H9 (cell line): Measurements from ENCODE around the gene B3GAT3. TPM values are rescaled to one million over a fixed set of nuclear protein-coding genes. Genes with fewer than 3 reads are reported as not detected.
A peak's percentile ranks its signal among the peaks of the same experiment; 100 is the strongest.

Source experiments
- DNase-seq: peaks from one replicate; pipeline ENCODE4 v3.0.0-alpha.2; 2017
- H2AFZ ChIP-seq: one replicate; pipeline ENCODE4 v1.6.1; 2013; ENCODE audit warnings: mild to moderate bottlenecking, low read length, control low read depth, moderate library complexity
- H2AK5ac ChIP-seq: 2 replicates; pipeline ENCODE4 v1.6.1; 2013; ENCODE audit warnings: low read length, control low read depth, mixed read lengths; ENCODE audit not compliant: insufficient read length
- H2BK120ac ChIP-seq: one replicate; pipeline ENCODE4 v1.6.1; 2013; ENCODE audit warnings: low read depth, mild to moderate bottlenecking, low read length, control low read depth, inconsistent platforms; ENCODE audit not compliant: poor library complexity, severe bottlenecking
- H2BK12ac ChIP-seq: 2 replicates; pipeline ENCODE4 v1.6.1; 2013; ENCODE audit warnings: low read length, control low read depth, mixed read lengths, low read depth; ENCODE audit not compliant: insufficient read length
- H2BK15ac ChIP-seq: 2 replicates; pipeline ENCODE4 v1.6.1; 2013; ENCODE audit warnings: low read depth, low read length, control low read depth
- H2BK20ac ChIP-seq: one replicate; pipeline ENCODE4 v1.6.1; 2013; ENCODE audit warnings: low read depth, mild to moderate bottlenecking, low read length, control low read depth, inconsistent platforms; ENCODE audit not compliant: poor library complexity, severe bottlenecking
- H2BK5ac ChIP-seq: 2 replicates; pipeline ENCODE4 v1.6.1; 2013; ENCODE audit warnings: low read length, control low read depth, mixed read lengths; ENCODE audit not compliant: insufficient read length
- H3K14ac ChIP-seq: 2 replicates; pipeline ENCODE4 v1.6.1; 2013; ENCODE audit warnings: low read length, control low read depth; ENCODE audit not compliant: insufficient read depth
- H3K18ac ChIP-seq: 2 replicates; pipeline ENCODE4 v1.6.1; 2013; ENCODE audit warnings: low read depth, mild to moderate bottlenecking, mixed read lengths, low read length, control low read depth; ENCODE audit not compliant: insufficient read length
- H3K23ac ChIP-seq: 2 replicates; pipeline ENCODE4 v1.6.1; 2013; ENCODE audit warnings: low read length, control low read depth, mixed read lengths, low read depth; ENCODE audit not compliant: insufficient read length
- H3K23me2 ChIP-seq: 2 replicates; pipeline ENCODE4 v1.6.1; 2013; ENCODE audit warnings: low read depth, mild to moderate bottlenecking, mixed read lengths, low read length, control low read depth; ENCODE audit not compliant: insufficient read length, poor library complexity, severe bottlenecking
- H3K27ac ChIP-seq: 2 replicates; pipeline ENCODE4 v1.5.1; 2013; ENCODE audit warnings: low read length, control low read depth, mixed read lengths, low read depth; ENCODE audit not compliant: insufficient read length
- H3K27me3 ChIP-seq: 2 replicates; pipeline ENCODE4 v1.6.1; 2013; ENCODE audit warnings: low read length, control low read depth, inconsistent platforms; ENCODE audit not compliant: insufficient read depth
- H3K4ac ChIP-seq: 2 replicates; pipeline ENCODE4 v1.6.1; 2013; ENCODE audit warnings: low read depth, mild to moderate bottlenecking, control low read depth, inconsistent platforms, low read length, moderate library complexity
- H3K4me1 ChIP-seq: 2 replicates; pipeline ENCODE4 v1.6.1; 2013; ENCODE audit warnings: low read length, control low read depth, inconsistent platforms; ENCODE audit not compliant: insufficient read depth
- H3K4me2 ChIP-seq: 2 replicates; pipeline ENCODE4 v1.6.1; 2013; ENCODE audit warnings: low read length, control low read depth, mixed read lengths; ENCODE audit not compliant: insufficient read length, insufficient read depth
- H3K56ac ChIP-seq: 2 replicates; pipeline ENCODE4 v1.6.1; 2013; ENCODE audit warnings: low read depth, mild to moderate bottlenecking, mixed read lengths, low read length, control low read depth; ENCODE audit not compliant: insufficient read length
- H3K79me1 ChIP-seq: 2 replicates; pipeline ENCODE4 v1.6.1; 2013; ENCODE audit warnings: low read depth, mild to moderate bottlenecking, moderate library complexity, low read length, control low read depth, inconsistent platforms; ENCODE audit not compliant: insufficient read depth, poor library complexity, severe bottlenecking
- H3K79me2 ChIP-seq: 2 replicates; pipeline ENCODE4 v1.6.1; 2013; ENCODE audit warnings: low read length, control low read depth, inconsistent platforms; ENCODE audit not compliant: insufficient read depth
- H3K9ac ChIP-seq: 2 replicates; pipeline ENCODE4 v1.6.1; 2013; ENCODE audit warnings: low read length, control low read depth, mixed read lengths; ENCODE audit not compliant: insufficient read length; ENCODE audit errors: extremely low read depth
- H3K9me3 ChIP-seq: one replicate; pipeline ENCODE4 v1.6.1; 2013; ENCODE audit warnings: low read depth, low read length, inconsistent platforms; ENCODE audit not compliant: control insufficient read depth
- H3T11ph ChIP-seq: one replicate; pipeline ENCODE4 v1.6.1; 2013; ENCODE audit warnings: mild to moderate bottlenecking, low read length, control low read depth, inconsistent platforms
- H4K20me1 ChIP-seq: one replicate; pipeline ENCODE4 v1.6.1; 2013; ENCODE audit not compliant: control insufficient read depth, insufficient read length, insufficient read depth
- H4K5ac ChIP-seq: 2 replicates; pipeline ENCODE4 v1.6.1; 2013; ENCODE audit warnings: low read depth, mild to moderate bottlenecking, mixed read lengths, low read length, control low read depth; ENCODE audit not compliant: insufficient read length
- H4K8ac ChIP-seq: replicated peaks from 2 replicates; pipeline ENCODE4 v1.6.1; 2013; ENCODE audit warnings: low read length, control low read depth, mixed read lengths, low read depth; ENCODE audit not compliant: insufficient read length
- H4K91ac ChIP-seq: 2 replicates; pipeline ENCODE4 v1.6.1; 2013; ENCODE audit warnings: low read depth, mild to moderate bottlenecking, moderate library complexity, mixed read lengths, low read length, control low read depth; ENCODE audit not compliant: insufficient read length
- H3K27ac Mint-ChIP-seq, 3 experiments: 2 replicates in 2 of 3; 3 replicates in 1 of 3; pipeline ENCODE4 v1.8.0; 2020 to 2021; ENCODE audit warnings: mixed read lengths in 3 of 3, mild to moderate bottlenecking in 1 of 3, moderate library complexity in 1 of 3
- H3K27me3 Mint-ChIP-seq: 2 replicates; pipeline ENCODE4 v1.8.0; 2021; ENCODE audit warnings: low read depth, mild to moderate bottlenecking, moderate library complexity, mixed read lengths
- H3K36me3 Mint-ChIP-seq, 3 experiments: 2 replicates in 2 of 3; 3 replicates in 1 of 3; pipeline ENCODE4 v1.8.0; 2020 to 2021; ENCODE audit warnings: low read depth in 3 of 3, mixed read lengths in 3 of 3; ENCODE audit not compliant: insufficient read depth in 1 of 3
- H3K4me1 Mint-ChIP-seq, 2 experiments: 2 replicates each; pipeline ENCODE4 v1.8.0; 2020; ENCODE audit warnings: mixed read lengths in 2 of 2
- H3K4me3 Mint-ChIP-seq, 2 experiments: 2 replicates in 1 of 2; 3 replicates in 1 of 2; pipeline ENCODE4 v1.8.0; 2020 to 2021; ENCODE audit warnings: mild to moderate bottlenecking in 2 of 2, mixed read lengths in 2 of 2, moderate library complexity in 1 of 2
- H3K9me3 Mint-ChIP-seq, 2 experiments: 2 replicates in 1 of 2; 3 replicates in 1 of 2; pipeline ENCODE4 v1.8.0; 2020; ENCODE audit warnings: mild to moderate bottlenecking in 2 of 2, mixed read lengths in 2 of 2, moderate library complexity in 1 of 2
- WGBS: extraction: QIAGEN DNeasy Blood & Tissue Kit; methylation state at CpG from one replicate; pipeline ENCODE4 v1.1.7; 2013; ENCODE audit warnings: missing lambda C conversion rate, low lambda C conversion rate, mixed read lengths; ENCODE audit not compliant: insufficient read length; ENCODE audit errors: extremely low coverage; 5-methylcytosine and 5-hydroxymethylcytosine counted together
- total RNA-seq: library from RNA; stranded (reverse); gene quantifications from 2 replicates; pipeline ENCODE4 v1.2.1, GENCODE V29; 2021
- TF ChIP-seq, protein P1 (sequence below): fragments of 200-600 bp; sonication (generic); conservative IDR thresholded peaks from 3 replicates; pipeline ENCODE4 v1.8.0; 2021; ENCODE audit warnings: antibody characterized with exemption, mild to moderate bottlenecking

Gene B3GAT3
- total RNA-seq, 1 experiment from 2014 or later = 30.8 TPM

DNA sequence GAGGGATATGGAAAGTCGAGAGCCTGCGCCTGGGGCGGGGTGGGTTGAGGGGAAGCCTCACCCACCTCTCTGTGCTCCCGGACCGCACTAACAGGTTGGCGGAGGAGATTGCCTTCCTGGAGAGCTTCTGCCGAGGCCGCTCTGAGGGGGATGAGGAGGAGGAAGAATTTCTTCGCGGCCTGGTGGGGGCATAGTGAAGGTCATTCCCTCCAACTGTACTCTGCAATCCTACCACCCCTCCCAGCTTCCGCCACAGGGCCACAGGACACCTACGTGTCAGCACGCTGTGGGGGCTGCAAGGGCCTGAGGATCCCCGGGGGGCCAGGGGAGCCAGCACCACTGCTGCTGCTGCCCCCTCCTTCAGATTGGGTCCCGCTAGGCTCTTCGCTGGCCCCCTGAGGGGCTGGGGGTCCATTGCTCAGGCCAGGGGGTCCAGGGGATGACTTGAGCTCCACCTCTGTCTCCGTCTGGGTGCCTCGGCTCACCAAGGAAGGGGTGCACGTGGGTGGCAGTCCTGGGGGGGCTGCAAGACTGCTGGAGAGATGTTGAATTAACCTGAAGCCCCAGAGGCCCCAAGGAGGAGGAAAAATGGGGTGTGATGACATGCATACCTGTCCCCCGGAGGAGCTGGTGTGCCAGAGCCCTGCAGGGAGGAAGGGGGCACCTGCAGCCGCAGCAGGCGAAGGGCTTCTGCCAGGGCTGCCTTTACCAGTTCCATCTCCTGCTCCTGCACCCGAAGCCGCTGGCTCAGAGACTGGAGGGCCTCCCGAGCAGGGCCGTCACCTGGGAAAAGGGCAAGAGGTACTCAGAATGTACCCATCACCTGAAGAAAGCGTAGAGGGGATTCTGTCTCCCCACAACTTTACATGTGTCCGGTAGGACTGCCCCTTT, 10.7 kb downstream of the B3GAT3 start:
- Mint-ChIP-seq H3K4me3 (peak overlapping the region; percentile 85 to 86), H3K9me3 (no peaks in the 10 kb centered on the region), H3K27me3 (peaks cover 4% of the 10 kb centered on the region), H3K27ac (peak overlapping the region in 1 of 3 experiments; percentile 12; a peak in 1 of 7 replicates), H3K4me1 (peaks cover 27 to 47% of the 10 kb centered on the region in 2 experiments), H3K36me3 (peaks cover 0 to 14% (median 0%) of the 10 kb centered on the region in 3 experiments; a peak in 4 of 7 replicates)
- no peaks in the 10 kb centered on the region for H3K79me1 ChIP-seq
- no peaks in the 10 kb centered on the region for H3K4me1 ChIP-seq
- H3K4ac ChIP-seq = no peak overlapping the region
- H2AFZ ChIP-seq = no peak overlapping the region
- H4K5ac ChIP-seq = no peak overlapping the region
- no peak overlapping the region; the same call in 1 of the 2 replicates for H3K14ac ChIP-seq
- no peak overlapping the region for H2BK12ac ChIP-seq
- no peaks in the 10 kb centered on the region for H3K27me3 ChIP-seq
- H3K9me3 ChIP-seq = no peaks in the 10 kb centered on the region
- H3K23me2 ChIP-seq = peaks cover 13% of the 10 kb centered on the region
- no peaks in the 10 kb centered on the region for H4K20me1 ChIP-seq
- no peak overlapping the region for H3T11ph ChIP-seq
- H2BK120ac ChIP-seq = no peak overlapping the region
- no peak overlapping the region for H2BK5ac ChIP-seq
- H4K91ac ChIP-seq = no peak overlapping the region
- no peak overlapping the region for H3K27ac ChIP-seq
- no peak overlapping the region for H3K23ac ChIP-seq
- H3K18ac ChIP-seq = no peak overlapping the region
- peak overlapping the region; percentile 90 for H3K4me2 ChIP-seq
- no peaks in the 10 kb centered on the region for H3K79me2 ChIP-seq
- no peak overlapping the region for H2BK20ac ChIP-seq
- no peak overlapping the region for H3K9ac ChIP-seq
- TF ChIP-seq, protein P1, sequence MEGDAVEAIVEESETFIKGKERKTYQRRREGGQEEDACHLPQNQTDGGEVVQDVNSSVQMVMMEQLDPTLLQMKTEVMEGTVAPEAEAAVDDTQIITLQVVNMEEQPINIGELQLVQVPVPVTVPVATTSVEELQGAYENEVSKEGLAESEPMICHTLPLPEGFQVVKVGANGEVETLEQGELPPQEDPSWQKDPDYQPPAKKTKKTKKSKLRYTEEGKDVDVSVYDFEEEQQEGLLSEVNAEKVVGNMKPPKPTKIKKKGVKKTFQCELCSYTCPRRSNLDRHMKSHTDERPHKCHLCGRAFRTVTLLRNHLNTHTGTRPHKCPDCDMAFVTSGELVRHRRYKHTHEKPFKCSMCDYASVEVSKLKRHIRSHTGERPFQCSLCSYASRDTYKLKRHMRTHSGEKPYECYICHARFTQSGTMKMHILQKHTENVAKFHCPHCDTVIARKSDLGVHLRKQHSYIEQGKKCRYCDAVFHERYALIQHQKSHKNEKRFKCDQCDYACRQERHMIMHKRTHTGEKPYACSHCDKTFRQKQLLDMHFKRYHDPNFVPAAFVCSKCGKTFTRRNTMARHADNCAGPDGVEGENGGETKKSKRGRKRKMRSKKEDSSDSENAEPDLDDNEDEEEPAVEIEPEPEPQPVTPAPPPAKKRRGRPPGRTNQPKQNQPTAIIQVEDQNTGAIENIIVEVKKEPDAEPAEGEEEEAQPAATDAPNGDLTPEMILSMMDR = no peak
- no peak overlapping the region for H2AK5ac ChIP-seq
- H4K8ac ChIP-seq = no peak overlapping the region
- no peak for DNase-seq
- no peak overlapping the region for H2BK15ac ChIP-seq
- WGBS = no CpG with 5 or more reads among the region's 28 CpGs
- no peak overlapping the region for H3K56ac ChIP-seq
